B cell (primary cell): Measurements from ENCODE around the gene PKNOX2. TPM values are rescaled to one million over a fixed set of nuclear protein-coding genes. Genes with fewer than 3 reads are reported as not detected.

Experiments
- ATAC-seq: fragments of 200-7000 bp; cut with Tn5 transposase; one replicate; pipeline ENCODE4 v1.10.0; 2021; ENCODE audit warnings: low read depth, mild to moderate bottlenecking, moderate number of reproducible peaks, moderate library complexity
- CTCF ChIA-PET: fragments of 350-600 bp; sonication (Branson Sonifier 250); formaldehyde crosslinking; loops from one replicate; lab custom pipeline; 2021; ENCODE audit warnings: antibody characterized with exemption, inconsistent platforms; lab: Charles Lee
- POLR2A ChIA-PET: fragments of 350-600 bp; sonication (Branson Sonifier 250); formaldehyde crosslinking; loops from one replicate; lab custom pipeline; 2021; ENCODE audit warnings: antibody characterized with exemption; lab: Charles Lee
- DNase-seq: peaks from one replicate; pipeline ENCODE4 v3.0.0; 2013
- H2AFZ ChIP-seq: 2 replicates; pipeline ENCODE4 v1.6.1; 2012; ENCODE audit warnings: mild to moderate bottlenecking, low read depth, low read length; ENCODE audit not compliant: insufficient read depth, poor library complexity, severe bottlenecking
- H3K27ac ChIP-seq, 2 donors: 1 replicate in 1 of 2; 2 replicates in 1 of 2; pipeline ENCODE4 v1.5.1; 2012 to 2013; ENCODE audit warnings: low read length in 2 of 2, mild to moderate bottlenecking in 2 of 2, moderate library complexity in 1 of 2
- H3K27me3 ChIP-seq, 4 experiments: fragments of 200-600 bp in 1 of 4; sonication (generic) in 1 of 4; replicated peaks in 1 of 4; 1 replicate in 2 of 4; 2 replicates in 2 of 4; pipeline versions ENCODE4 v1.6.1 to v1.7.0; 2013 to 2016; ENCODE audit warnings: low read length in 3 of 4, mild to moderate bottlenecking in 2 of 4, mixed read lengths in 1 of 4, moderate library complexity in 1 of 4; ENCODE audit not compliant: insufficient read depth in 4 of 4, control insufficient read depth in 3 of 4; ENCODE audit errors: control extremely low read depth in 1 of 4
- H3K36me3 ChIP-seq, 2 experiments: replicated peaks in 1 of 2; 1 replicate in 1 of 2; 2 replicates in 1 of 2; pipeline versions ENCODE4 v1.6.1 to v1.7.1; 2013; ENCODE audit warnings: low read length in 1 of 2; ENCODE audit not compliant: insufficient read depth in 2 of 2, control insufficient read depth in 1 of 2; ENCODE audit errors: control extremely low read depth in 1 of 2, extremely low read depth in 1 of 2
- H3K4me1 ChIP-seq, 2 donors: fragments of 200-600 bp in 1 of 2; sonication (generic) in 1 of 2; 1 replicate in 1 of 2; 2 replicates in 1 of 2; pipeline versions ENCODE4 v1.5.1 to v1.6.1; 2013 to 2017; ENCODE audit warnings: low read length in 2 of 2; ENCODE audit not compliant: control insufficient read depth in 2 of 2, insufficient read depth in 2 of 2
- H3K4me2 ChIP-seq: replicated peaks from 2 replicates; pipeline ENCODE3; 2012; ENCODE audit warnings: mild to moderate bottlenecking, low read depth, low read length; ENCODE audit not compliant: poor library complexity, severe bottlenecking
- H3K4me3 ChIP-seq, 5 experiments: fragments of 200-600 bp in 1 of 5; sonication (generic) in 1 of 5; 1 replicate in 3 of 5; 2 replicates in 2 of 5; pipeline versions ENCODE4 v1.5.1 to v1.7.0; 2011 to 2016; ENCODE audit warnings: low read length in 4 of 5, mild to moderate bottlenecking in 4 of 5, low read depth in 2 of 5, control low read depth in 1 of 5, moderate library complexity in 1 of 5; ENCODE audit not compliant: insufficient read depth in 1 of 5; ENCODE audit errors: control extremely low read depth in 1 of 5, extremely low read depth in 1 of 5
- H3K79me2 ChIP-seq: fragments of 200-600 bp; sonication (generic); one replicate; pipeline ENCODE4 v1.6.0; 2016; ENCODE audit warnings: low read length; ENCODE audit not compliant: control insufficient read depth, insufficient read depth
- H3K9ac ChIP-seq: fragments of 200-600 bp; sonication (generic); 2 replicates; pipeline ENCODE4 v1.6.1; 2017; ENCODE audit warnings: mild to moderate bottlenecking, low read length, moderate library complexity
- H3K9me3 ChIP-seq, 3 donors: one replicate each; pipeline versions ENCODE4 v1.6.1 to v1.7.1; 2013; ENCODE audit warnings: low read length in 2 of 3; ENCODE audit not compliant: control insufficient read depth in 2 of 3, insufficient read depth in 1 of 3; ENCODE audit errors: control extremely low read depth in 1 of 3
- H4K20me1 ChIP-seq: 2 replicates; pipeline ENCODE4 v1.6.0; 2012; ENCODE audit warnings: mild to moderate bottlenecking, low read length; ENCODE audit not compliant: insufficient read depth, control insufficient read depth, poor library complexity, severe bottlenecking
- H3K27ac Mint-ChIP-seq: one replicate; pipeline ENCODE4 v1.8.0; 2021; ENCODE audit warnings: mixed read lengths
- H3K27me3 Mint-ChIP-seq: one replicate; pipeline ENCODE4 v1.8.0; 2021; ENCODE audit warnings: mixed read lengths
- H3K4me1 Mint-ChIP-seq: one replicate; pipeline ENCODE4 v1.8.0; 2021; ENCODE audit warnings: mixed read lengths
- H3K4me3 Mint-ChIP-seq: one replicate; pipeline ENCODE4 v1.8.0; 2021; ENCODE audit warnings: mixed read lengths
- H3K9me3 Mint-ChIP-seq: one replicate; pipeline ENCODE4 v1.8.0; 2022; ENCODE audit warnings: mixed read lengths; ENCODE audit not compliant: insufficient read depth
- CTCF ChIP-seq: fragments of 200-600 bp; IDR thresholded peaks from one replicate; pipeline ENCODE4 v1.8.0; 2022; ENCODE audit warnings: antibody characterized with exemption, mild to moderate bottlenecking
- EZH2 ChIP-seq: IDR thresholded peaks from 2 replicates; pipeline ENCODE4 v1.6.1; 2012; ENCODE audit warnings: borderline replicate concordance, low read depth, mild to moderate bottlenecking, moderate library complexity, low read length; ENCODE audit not compliant: insufficient read depth, poor library complexity, severe bottlenecking
- WGBS: methylation state at CpG from one replicate; pipeline ENCODE4 v1.1.5; 2013; ENCODE audit warnings: missing lambda C conversion rate; ENCODE audit not compliant: insufficient coverage; 5-methylcytosine and 5-hydroxymethylcytosine counted together
- intact Hi-C: fragments of 100-400 bp; cut with micrococcal nuclease; formaldehyde crosslinking; loops from one replicate; pipeline ENCODE4 v1.10.0; 2022
- polyA plus RNA-seq: library from polyadenylated mRNA; depleted of rRNA; stranded (reverse); fragments of >200 nt; gene quantifications from 2 replicates; pipeline ENCODE4 v1.2.3, GENCODE V29; 2012
- total RNA-seq, 2 donors: library from RNA; stranded (reverse); fragments of 120-200 nt in 1 of 2; gene quantifications; 1 replicate in 1 of 2; 2 replicates in 1 of 2; pipeline versions ENCODE4 v1.2.3 to v1.2.4, GENCODE V29; 2013 to 2022

The PKNOX2 gene
- total and polyA plus RNA-seq, 2 donors (not counting 1 experiment from before 2014, with no cell fraction given) = not detected

- Histone ChIP-seq H3K36me3 (no peaks in the 10 kb centered on the region), H3K79me2 (no peaks in the 10 kb centered on the region), H3K27me3 (no peaks in the 10 kb centered on the region), H3K9ac (no peak overlapping the region), H3K4me2 (no peak overlapping the region), H3K4me1 (no peaks in the 10 kb centered on the region), H3K9me3 (no peaks in the 10 kb centered on the region), H4K20me1 (no peaks in the 10 kb centered on the region), H3K4me3 (no peak overlapping the region), H2AFZ (no peak overlapping the region), H3K27ac (no peak overlapping the region)
- ATAC-seq (no peak), DNase-seq (no peak)
- Mint-ChIP-seq H3K27me3 (peaks cover 18% of the 10 kb centered on the region), H3K27ac (no peak overlapping the region), H3K4me3 (no peak overlapping the region), H3K9me3 (no peaks in the 10 kb centered on the region), H3K4me1 (no peaks in the 10 kb centered on the region)
- TF ChIP-seq EZH2 (no peak), CTCF (no peak)
- ChIA-PET POLR2A (no interaction called here), CTCF (no interaction called here)
- intact Hi-C loops = no loop called here
- WGBS = 80% methylated on average over 2 of the region's 2 CpGs
These were observed 35.4 kb downstream of the PKNOX2 start for GRCh38 chr11:125199915-125200314.

GRCh38 chr11:125200441-125200840 lies 35.9 kb downstream of the PKNOX2 start:
- Mint-ChIP-seq H3K4me1 (no peaks in the 10 kb centered on the region), H3K4me3 (no peak overlapping the region), H3K27me3 (peaks cover 20% of the 10 kb centered on the region), H3K27ac (no peak overlapping the region), H3K9me3 (no peaks in the 10 kb centered on the region)
- Histone ChIP-seq H4K20me1 (no peaks in the 10 kb centered on the region), H3K36me3 (no peaks in the 10 kb centered on the region), H3K4me2 (no peak overlapping the region), H3K27me3 (no peaks in the 10 kb centered on the region), H3K4me3 (no peak overlapping the region), H2AFZ (no peak overlapping the region), H3K4me1 (no peaks in the 10 kb centered on the region), H3K79me2 (no peaks in the 10 kb centered on the region), H3K9ac (no peak overlapping the region), H3K27ac (no peak overlapping the region), H3K9me3 (no peaks in the 10 kb centered on the region)
- ATAC-seq = no peak
- CTCF ChIA-PET = no interaction called here
- no peak for DNase-seq
- TF ChIP-seq CTCF (no peak), EZH2 (no peak)
- intact Hi-C loops = no loop called here
- POLR2A ChIA-PET = no interaction called here
- 91% methylated on average over 9 of the region's 11 CpGs for WGBS
